Adrenal gland (tissue), 12 donors: Measurements from ENCODE around the gene DPEP2. TPM values are rescaled to one million over a fixed set of nuclear protein-coding genes. Genes with fewer than 3 reads are reported as not detected.

Experiments used
- DNase-seq, 7 donors: peaks; one replicate each; pipeline ENCODE4 v3.0.0-alpha.2; 2019 to 2020
- H3K27ac ChIP-seq, 5 donors: fragments of 200-600 bp; sonication (generic) in 4 of 5; 1 replicate in 3 of 5; 2 replicates in 2 of 5; pipeline versions ENCODE4 v1.5.1 to v1.8.0; 2016 to 2020; ENCODE audit warnings: mild to moderate bottlenecking in 1 of 5
- H3K27me3 ChIP-seq: fragments of 200-600 bp; 2 replicates; pipeline ENCODE4 v1.8.0; 2021
- H3K36me3 ChIP-seq, 2 donors: fragments of 200-600 bp; replicated peaks in 1 of 2; 1 replicate in 1 of 2; 2 replicates in 1 of 2; pipeline versions ENCODE4 v1.5.1 to v1.8.0; 2018 to 2022
- H3K4me1 ChIP-seq, 2 donors: fragments of 200-600 bp; replicated peaks in 1 of 2; 1 replicate in 1 of 2; 2 replicates in 1 of 2; pipeline versions ENCODE4 v1.5.1 to v1.8.0; 2018 to 2021
- H3K4me3 ChIP-seq, 4 donors: fragments of 200-600 bp; sonication (generic) in 3 of 4; one replicate each; pipeline ENCODE4 v1.5.1; 2016 to 2018
- H3K9me3 ChIP-seq, 3 donors: fragments of 200-600 bp; sonication (generic) in 1 of 3; replicated peaks in 1 of 3; 1 replicate in 2 of 3; 2 replicates in 1 of 3; pipeline versions ENCODE4 v1.5.1 to v1.8.0; 2016 to 2021
- POLR2A ChIP-seq, 2 donors: fragments of 450-650 bp; IDR thresholded peaks; one replicate each; pipeline ENCODE4 v1.6.1; 2017; ENCODE audit warnings: antibody characterized with exemption in 2 of 2, mild to moderate bottlenecking in 2 of 2, moderate library complexity in 1 of 2
- WGBS, 4 donors: extraction: QIAGEN DNeasy Blood & Tissue Kit in 2 of 4; methylation state at CpG; one replicate each; pipeline versions ENCODE4 v1.1.5 to v1.1.7; 2013 to 2017; 5-methylcytosine and 5-hydroxymethylcytosine counted together
- intact Hi-C, 2 donors: fragments of 100-400 bp; cut with DNase I; formaldehyde crosslinking; loops; one replicate each; pipeline versions ENCODE4 v1.14.1 to v1.15.0; 2022 to 2023
- polyA plus RNA-seq, 3 donors: library from polyadenylated mRNA; stranded (reverse); fragments of 200-250 nt in 2 of 3; fragments of 350-450 nt in 1 of 3; fragmentation: Illumina TruSeq in 1 of 3; extraction: RNeasy Lipid Tissue Mini Kit (QIAGEN cat#74804) in 1 of 3; gene quantifications; one replicate each; pipeline ENCODE4 v1.2.3, GENCODE V29; 2013 to 2014
- total RNA-seq, 9 donors: library from RNA; depleted of rRNA in 4 of 9; stranded (reverse); fragments of >200 nt in 4 of 9; fragments of 120-200 nt in 1 of 9; fragmentation: NEBNext Ultra II Directional in 1 of 9; extraction: Animal tissue kit (Norgen Biotek cat#: 25700) in 1 of 9; gene quantifications; one replicate each; pipeline versions ENCODE4 v1.1.0 to v1.2.4, GENCODE V29; 2013 to 2023
- TF ChIP-seq, protein P1 (sequence below), 6 experiments: fragments of 450-650 bp in 4 of 6; fragments of 200-600 bp in 2 of 6; sonication (generic) in 1 of 6; IDR thresholded peaks; 1 replicate in 5 of 6; 2 replicates in 1 of 6; pipeline versions ENCODE4 v1.5.1 to v1.8.0; 2016 to 2021; ENCODE audit warnings: antibody characterized with exemption in 6 of 6, mild to moderate bottlenecking in 2 of 6, moderate library complexity in 1 of 6
- donor health status: healthy with polysubstance abuse.
- donor health status: Bipolar disorder and iron deficiency.
- donor health status: DM: yes; HTN: yes; CAD: no.
- donor health status: DM: no; HTN: no; CAD: no.
- donor health status: DM: no; HTN: no; CAD: no.
- donor health status: DM: yes; HTN: yes; CAD: no.

Gene DPEP2
- total and polyA plus RNA-seq, 12 donors: 0.27 to 8.4 (median 1.4) TPM

DNA sequence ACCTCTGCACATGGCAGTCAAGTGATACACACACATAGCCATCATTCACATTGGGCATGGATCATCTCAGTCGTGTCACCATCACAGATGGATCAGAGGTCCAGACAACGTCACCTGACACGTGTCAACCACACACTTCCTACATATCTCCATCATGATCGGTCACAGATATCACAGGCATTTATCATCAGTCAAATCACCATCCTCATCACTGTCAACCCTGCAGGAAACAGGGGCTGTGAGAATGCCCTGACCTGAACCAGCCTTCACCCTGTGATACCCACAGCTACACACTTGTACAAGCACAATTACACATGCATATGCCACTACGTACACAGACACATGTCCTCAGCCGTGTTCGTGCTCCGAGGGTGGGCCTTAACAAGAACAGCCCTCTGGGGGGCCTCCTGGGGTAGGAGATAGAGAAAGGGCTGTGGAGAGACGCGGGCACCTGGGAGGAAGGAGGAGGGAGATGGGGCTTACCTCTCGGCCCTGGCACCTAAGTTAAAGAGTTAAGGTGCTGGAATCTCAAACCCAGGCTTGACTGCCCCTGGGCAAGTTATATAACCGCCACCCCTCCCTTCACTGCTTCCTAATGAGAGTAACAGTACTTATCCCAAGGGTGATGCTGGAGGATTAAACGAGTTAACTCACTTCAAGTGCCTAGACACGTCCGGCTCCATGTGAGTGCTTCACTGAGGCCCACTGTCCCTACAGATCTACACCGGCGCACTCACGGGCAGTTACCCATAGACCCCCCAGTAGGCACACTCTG is 31.9 kb downstream of the DPEP2 start:
- intact Hi-C loops: no loop called here

DNA sequence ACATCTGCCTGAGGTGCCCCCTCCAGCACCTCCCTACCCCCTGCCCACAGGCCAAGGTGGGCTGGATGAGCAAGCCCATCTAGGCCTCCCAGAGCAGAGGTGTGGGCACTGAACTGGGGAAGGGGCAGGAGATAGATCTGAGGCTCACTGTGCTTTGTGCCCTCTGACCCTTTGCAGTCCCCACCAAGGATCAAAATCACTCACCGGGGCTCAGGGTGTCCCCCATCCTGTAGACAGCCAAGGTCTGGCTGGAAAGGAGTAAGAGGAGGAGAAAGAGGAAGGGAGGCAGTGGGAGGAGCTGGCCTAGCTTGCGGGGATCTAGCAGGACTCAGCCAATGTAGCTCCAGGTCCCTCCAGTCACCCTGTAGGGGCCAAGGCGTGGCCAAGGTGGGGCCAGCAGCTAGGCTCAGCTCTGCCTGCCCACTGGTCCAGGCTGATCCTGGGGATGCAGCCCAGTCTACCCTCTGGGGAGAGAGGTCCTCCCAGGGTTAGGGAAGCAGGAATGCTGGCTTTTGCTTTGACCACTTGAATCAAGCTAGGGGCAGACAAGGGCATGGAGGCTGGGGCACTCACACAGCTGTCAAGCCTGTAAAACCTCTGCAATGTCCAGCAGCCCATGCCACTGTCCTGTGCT is 32.6 kb downstream of the DPEP2 start:
- H3K27ac ChIP-seq: peak overlapping the region in 4 of 5 donors; percentile 3 to 100 (median 88)
- peak in 2 of 7 donors; percentile 33 to 53 for DNase-seq
- 29 to 50% (median 33%) methylated on average over 2 to 3 of the region's 3 CpGs for WGBS, 4 donors
- H3K4me1 ChIP-seq: peaks cover 22 to 40% of the 10 kb centered on the region in 2 donors
- intact Hi-C loops: no loop called here
- peak overlapping the region in 2 of 4 donors; percentile 47 to 99 for H3K4me3 ChIP-seq
- H3K27me3 ChIP-seq: no peaks in the 10 kb centered on the region
- H3K36me3 ChIP-seq: peaks cover 0 to 18% of the 10 kb centered on the region in 2 donors
- no peaks in the 10 kb centered on the region for H3K9me3 ChIP-seq
- TF ChIP-seq, protein P1, sequence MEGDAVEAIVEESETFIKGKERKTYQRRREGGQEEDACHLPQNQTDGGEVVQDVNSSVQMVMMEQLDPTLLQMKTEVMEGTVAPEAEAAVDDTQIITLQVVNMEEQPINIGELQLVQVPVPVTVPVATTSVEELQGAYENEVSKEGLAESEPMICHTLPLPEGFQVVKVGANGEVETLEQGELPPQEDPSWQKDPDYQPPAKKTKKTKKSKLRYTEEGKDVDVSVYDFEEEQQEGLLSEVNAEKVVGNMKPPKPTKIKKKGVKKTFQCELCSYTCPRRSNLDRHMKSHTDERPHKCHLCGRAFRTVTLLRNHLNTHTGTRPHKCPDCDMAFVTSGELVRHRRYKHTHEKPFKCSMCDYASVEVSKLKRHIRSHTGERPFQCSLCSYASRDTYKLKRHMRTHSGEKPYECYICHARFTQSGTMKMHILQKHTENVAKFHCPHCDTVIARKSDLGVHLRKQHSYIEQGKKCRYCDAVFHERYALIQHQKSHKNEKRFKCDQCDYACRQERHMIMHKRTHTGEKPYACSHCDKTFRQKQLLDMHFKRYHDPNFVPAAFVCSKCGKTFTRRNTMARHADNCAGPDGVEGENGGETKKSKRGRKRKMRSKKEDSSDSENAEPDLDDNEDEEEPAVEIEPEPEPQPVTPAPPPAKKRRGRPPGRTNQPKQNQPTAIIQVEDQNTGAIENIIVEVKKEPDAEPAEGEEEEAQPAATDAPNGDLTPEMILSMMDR (IDR thresholded peaks at IDR 0.05): no peak
- no peak for TF ChIP-seq POLR2A (IDR thresholded peaks at IDR 0.05)

More for the DNA sequence above, 31.9 kb downstream of the DPEP2 start:
- no peak for DNase-seq
- Histone ChIP-seq H3K4me3 (peak overlapping the region; percentile 47 to 99 (median 78)), H3K36me3 (peaks cover 0 to 11% of the 10 kb centered on the region in 2 donors), H3K27me3 (no peaks in the 10 kb centered on the region), H3K27ac (peak overlapping the region; percentile 41 to 100 (median 87)), H3K9me3 (no peaks in the 10 kb centered on the region), H3K4me1 (peaks cover 22 to 40% of the 10 kb centered on the region in 2 donors)
- TF ChIP-seq, protein P1 (IDR thresholded peaks at IDR 0.05): no peak
- 10 to 14% (median 11%) methylated on average over 17 to 18 of the region's 18 CpGs for WGBS, 4 donors

GRCh38 chr16:67965668-67966548 is 33.4 kb downstream of the DPEP2 start:
- H3K27me3 ChIP-seq: no peaks in the 10 kb centered on the region
- H3K36me3 ChIP-seq: peaks cover 0 to 26% of the 10 kb centered on the region in 2 donors
- H3K4me1 ChIP-seq: peaks cover 22 to 43% of the 10 kb centered on the region in 2 donors
- H3K9me3 ChIP-seq: no peaks in the 10 kb centered on the region
- H3K4me3 ChIP-seq: peak overlapping the region in 1 of 4 donors; percentile 99
- TF ChIP-seq, protein P1 (IDR thresholded peaks at IDR 0.05): no peak
- TF ChIP-seq POLR2A (IDR thresholded peaks at IDR 0.05): no peak
- H3K27ac ChIP-seq: peak overlapping the region in 3 of 5 donors; percentile 87 to 100 (median 88)
- no peak for DNase-seq
- intact Hi-C loops: no loop called here
- 34 to 51% (median 43%) methylated on average over 10 to 11 of the region's 11 CpGs for WGBS, 4 donors
